HPDE6-E6E7 (cell line): ENCODE results near the gene SECTM1.
A peak's percentile ranks its signal among the peaks of the same experiment; 100 is the strongest.
"Not testable (repeated sequence)": the region's sequence is repeated elsewhere in the genome, so short reads cannot be mapped to it uniquely, and the experiment has no call there.

Source experiments
- DNase-seq: peaks from one replicate; pipeline ENCODE4 v3.0.0; 2011; ENCODE audit warnings: missing footprints; ENCODE audit errors: extremely low spot score

SECTM1 gene

GRCh38 chr17:82369211-82369610 is 35.6 kb upstream of the SECTM1 start:
- no peak for DNase-seq

- DNase-seq, result no peak
These were observed 34.4 kb upstream of the SECTM1 start for GRCh38 chr17:82367724-82368524.

DNA sequence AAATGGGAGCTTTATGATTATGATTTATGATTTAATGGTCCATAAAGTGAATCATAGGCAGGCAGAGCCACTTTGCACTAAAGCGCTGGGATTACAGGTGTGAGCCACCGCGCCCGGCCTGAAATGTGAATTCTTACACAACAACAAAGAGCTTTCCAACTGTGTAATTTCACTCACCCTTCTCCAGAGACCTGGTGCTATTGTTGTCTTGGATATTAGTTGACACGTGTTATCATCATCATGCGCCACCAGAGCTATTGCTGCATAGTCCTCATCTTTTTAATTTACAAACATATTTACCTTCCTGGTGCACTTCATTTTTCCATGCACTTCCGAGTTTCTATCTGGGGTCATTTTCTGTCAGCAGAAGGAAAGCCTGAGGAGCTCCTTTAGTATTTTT is 33.2 kb upstream of the SECTM1 start:
- DNase-seq, result no peak

GRCh38 chr17:82365606-82366295 is 32.2 kb upstream of the SECTM1 start:
- no peak for DNase-seq

- DNase-seq, result no peak
These were observed 28.5 kb upstream of the SECTM1 start for GRCh38 chr17:82361885-82362633.

DNA sequence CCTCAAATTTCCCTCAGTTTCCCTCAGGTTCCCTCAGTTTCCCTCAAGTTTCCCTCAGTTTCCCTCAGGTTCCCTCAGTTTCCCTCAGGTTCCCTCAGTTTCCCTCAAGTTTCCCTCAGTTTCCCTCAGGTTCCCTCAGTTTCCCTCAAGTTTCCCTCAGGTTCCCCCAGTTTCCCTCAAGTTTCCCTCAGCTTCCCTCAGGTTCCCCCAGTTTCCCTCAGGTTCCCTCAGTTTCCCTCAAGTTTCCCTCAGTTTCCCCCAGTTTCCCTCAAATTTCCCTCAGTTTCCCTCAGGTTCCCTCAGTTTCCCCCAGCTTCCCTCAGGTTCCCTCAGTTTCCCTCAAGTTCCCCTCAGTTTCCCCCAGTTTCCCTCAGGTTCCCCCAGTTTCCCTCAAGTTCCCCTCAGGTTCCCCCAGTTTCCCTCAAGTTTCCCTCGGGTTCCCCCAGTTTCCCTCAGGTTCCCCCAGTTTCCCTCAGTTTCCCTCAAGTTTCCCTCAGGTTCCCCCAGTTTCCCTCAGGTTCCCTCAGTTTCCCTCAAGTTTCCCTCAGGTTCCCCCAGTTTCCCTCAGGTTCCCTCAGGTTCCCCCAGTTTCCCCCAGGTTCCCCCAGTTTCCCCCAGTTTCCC is 26.0 kb upstream of the SECTM1 start:
- not testable (repeated sequence) for DNase-seq

- DNase-seq, result no peak
These were observed 25.1 kb upstream of the SECTM1 start, which contains the start of gene TEX19 for GRCh38 chr17:82358465-82359350. Gene TEX19 (plus strand): TSS chr17:82359247. CDS start chr17:82362151, 2,904 bp downstream.

GRCh38 chr17:82357394-82357793 is 23.8 kb upstream of the SECTM1 start:
- no peak for DNase-seq

DNA sequence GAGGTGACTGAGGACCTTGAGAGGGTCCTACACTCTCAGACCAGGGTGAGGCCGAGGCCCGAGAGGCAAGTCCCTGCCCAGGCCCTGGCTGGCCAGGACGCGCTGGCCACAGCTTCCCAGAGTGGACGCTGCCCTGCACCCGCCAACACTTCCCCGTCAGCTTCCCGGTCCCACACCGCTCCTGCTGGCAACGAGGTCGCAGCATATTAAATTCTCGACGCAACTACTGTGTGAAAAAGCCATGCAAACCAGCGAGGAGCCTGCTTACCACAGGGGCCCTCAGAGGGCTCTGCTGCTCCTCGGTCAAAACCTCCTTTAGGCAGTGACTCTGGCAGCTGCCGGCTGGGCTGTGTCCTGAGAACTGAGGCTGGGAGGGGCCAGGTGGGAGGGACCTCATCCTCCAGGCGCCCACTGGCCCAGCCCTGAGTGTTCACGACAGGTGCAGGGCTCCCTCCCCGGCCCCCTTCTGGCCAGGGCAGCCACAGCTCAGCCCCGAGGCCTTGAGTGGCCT is 23.3 kb upstream of the SECTM1 start:
- DNase-seq, result no peak

DNA sequence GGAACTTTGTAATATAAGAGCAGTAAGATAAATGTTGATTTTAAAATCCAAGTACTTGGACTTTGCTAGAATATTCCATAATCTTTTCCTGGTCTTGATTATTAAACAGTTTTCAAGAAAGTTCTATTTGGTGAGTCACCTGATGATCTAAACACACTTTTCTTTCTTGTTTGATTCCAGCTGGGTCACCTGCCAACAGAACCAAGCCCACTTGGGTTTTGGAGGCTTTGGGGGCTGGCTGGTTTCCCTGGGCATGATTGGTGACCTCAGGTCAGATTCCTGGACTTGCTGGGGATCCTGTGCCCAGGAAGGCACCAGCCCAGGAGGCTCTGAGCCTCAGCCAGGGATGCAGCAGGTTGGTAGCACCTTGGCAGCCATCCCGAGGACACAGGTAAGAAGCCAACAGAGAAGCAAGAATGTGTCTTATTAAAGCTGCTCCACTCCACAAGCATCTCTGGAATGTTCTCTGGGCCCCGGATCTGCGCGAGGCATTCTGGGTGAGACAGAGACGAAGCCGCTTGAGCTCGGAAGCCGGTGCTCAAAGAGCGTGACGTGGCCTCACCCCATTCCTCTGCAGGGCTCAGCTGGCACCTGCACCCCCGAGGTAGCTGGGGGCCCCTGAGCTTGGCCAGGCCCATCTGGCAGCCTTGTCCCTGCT is 22.3 kb upstream of the SECTM1 start:
- peak; percentile 73 for DNase-seq

DNA sequence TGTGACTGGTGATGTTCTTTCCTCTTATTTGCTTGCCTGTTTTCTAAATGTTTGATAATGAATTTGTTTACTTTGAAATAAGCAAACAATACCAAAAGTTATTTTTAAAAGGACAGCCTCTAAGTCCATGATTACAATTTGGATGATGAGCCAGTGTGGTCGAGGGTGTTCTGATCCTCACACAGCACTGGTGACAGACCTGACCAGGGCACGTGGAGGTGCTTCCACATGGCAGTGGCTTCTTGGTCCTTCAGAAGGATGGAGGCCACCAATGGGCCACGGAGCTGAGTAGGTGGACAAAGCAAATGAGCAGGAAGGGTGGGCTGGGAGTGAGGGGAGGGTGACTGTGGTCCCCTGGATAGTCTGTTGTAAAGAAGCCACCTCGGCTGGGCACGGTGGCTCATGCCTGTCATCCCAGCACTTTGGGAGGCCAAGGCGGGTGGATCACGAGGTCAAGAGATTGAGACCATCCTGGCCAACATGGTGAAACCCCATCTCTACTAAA is 21.3 kb upstream of the SECTM1 start:
- DNase-seq, result no peak

DNA sequence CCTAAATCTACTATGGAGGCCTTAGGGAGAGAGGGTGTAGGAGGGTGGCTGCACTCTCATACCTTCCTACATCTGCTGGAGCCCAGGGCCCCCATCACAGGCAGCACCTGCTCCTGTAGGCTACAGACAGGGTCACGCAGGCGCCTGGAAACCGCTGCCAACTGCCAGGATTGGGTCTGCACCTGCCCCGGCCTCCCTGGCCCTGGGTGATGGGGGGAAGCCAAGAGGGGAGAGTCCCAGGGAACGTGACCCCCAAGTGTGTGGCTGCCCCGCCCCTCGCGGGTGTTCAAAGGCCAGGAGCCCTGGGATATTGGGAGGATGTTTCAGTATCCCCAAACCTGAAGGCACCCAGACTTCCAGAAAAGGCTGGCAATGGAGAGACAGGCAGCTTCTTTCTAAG is 19.9 kb upstream of the SECTM1 start:
- DNase-seq, result no peak

- no peak for DNase-seq
These were observed 18.3 kb upstream of the SECTM1 start for GRCh38 chr17:82351713-82352488.

DNA sequence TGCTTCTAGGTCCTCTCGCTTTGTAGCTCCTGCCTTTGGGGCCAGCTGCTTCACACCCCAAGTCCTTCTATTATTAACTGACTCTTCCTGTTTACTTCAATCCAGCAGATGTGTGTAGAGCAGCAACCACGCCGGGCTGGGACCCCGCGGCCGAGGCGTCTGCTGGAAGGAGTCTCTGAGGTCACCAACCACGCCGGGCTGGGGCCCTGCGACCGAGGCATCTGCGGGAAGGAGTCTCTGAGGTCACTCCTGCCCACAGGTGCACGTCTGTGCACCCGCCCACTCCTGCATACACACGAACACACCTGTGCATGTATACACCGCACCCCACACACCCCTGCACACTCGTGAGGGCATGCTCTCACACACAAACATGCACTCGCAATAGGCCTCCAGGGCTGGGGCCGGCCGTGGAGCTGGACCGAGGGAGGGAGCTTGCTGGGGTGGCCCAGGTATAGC is 17.7 kb upstream of the SECTM1 start:
- DNase-seq, result no peak

DNA sequence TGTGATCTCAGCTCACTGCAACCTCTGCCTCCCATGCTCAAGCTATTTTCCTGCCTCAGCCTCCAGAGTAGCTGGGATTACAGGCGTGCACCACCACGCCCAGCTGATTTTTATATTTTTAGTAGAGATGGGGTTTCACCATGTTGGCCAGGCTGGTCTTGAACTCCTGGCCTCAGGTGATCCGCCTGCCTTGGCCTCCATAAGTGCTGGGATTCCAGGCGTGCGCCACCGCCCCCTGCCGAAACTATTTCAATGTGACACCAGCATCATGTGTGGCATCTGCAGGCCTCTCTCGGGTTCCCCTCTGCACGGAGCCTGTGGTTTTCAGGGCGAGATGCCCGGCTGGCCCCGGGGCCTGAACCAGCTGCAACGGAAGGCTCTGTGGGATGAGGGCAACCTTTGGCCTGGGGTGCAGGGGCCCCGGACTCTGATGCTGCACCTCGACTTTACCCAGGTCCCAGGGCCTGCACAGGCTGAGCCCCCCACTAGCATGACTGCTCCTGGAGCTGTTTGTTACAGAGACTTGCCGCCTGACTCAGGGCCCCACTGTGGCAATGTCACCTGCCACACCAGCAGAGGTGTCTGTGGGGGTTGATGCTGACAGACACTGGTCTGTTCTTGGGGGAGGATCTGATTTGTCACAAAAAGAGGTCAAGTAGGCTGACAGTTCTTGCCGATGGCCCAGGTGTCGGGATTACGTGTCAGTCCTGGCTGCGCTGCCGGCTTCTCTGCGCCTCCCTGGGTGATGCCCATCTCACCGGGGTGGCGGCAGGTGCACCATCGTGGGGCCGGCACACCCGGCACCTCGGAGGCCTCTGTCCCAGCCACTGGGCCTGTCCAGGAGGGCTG is 16.8 kb upstream of the SECTM1 start:
- DNase-seq, result no peak

DNA sequence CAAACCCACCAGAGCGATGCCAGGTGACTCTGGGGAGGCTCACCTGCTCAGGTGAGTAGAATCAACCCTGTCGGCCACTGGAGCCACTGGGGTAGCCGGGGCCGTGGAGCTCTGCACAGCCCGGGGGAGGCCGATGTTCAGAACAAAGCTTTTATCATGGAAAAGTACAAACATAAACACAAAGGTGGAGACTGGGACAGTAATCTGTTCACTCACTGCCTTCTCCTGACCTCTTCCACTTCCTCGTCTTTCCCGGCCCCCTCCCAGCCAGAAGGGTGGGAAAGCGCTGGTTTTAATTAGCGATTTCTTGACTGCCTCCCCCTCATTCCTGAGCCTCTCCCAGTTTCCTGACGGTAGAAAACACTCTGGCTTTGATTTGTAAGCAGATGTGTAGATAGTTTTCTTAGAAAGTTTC is 15.7 kb upstream of the SECTM1 start:
- DNase-seq, result no peak

DNA sequence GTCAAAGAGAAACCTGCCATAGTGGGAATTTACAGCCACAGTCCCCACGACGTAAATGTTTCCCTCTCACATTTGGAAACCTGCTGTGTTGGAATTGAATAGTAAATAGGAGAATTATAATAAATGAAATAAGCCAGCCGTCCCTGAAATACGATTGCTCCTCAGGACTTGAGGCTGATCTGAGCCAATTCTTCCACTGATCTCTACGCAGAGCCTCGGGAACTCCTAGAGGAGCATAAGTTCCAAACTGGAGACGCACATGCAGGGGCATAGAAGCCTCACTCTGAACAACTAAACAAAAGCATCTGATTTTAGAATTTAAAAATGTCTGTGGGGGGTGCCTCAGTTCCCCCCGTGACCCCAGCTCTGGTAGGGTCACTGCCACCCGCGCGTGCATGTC is 15.3 kb upstream of the SECTM1 start:
- DNase-seq, result no peak

DNA sequence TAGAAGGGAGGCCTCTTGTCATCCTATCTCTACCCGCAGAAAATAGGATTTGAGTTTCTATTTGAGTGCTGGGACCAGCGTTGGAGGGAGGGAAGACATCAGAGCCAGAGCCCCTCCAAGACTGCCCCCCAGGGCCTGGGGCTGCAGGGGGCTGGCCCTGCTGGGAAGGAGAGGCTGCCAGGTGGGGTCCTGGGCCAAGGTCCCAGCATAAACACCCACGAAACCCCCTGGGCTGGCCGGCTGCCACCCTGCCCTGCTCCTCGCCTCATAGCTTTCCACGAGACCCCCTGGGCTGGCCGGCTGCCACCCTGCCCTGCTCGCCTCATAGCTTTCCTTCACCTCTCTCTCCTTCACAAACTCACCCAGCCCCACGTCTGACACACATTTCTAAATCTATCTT is 14.9 kb upstream of the SECTM1 start:
- DNase-seq, result no peak
